Middle frontal gyrus (tissue), 1 donor: Measurements from ENCODE around the gene LRRN2.
A peak's percentile ranks its signal among the peaks of the same experiment; 100 is the strongest.
"Not testable (repeated sequence)": the region's sequence is repeated elsewhere in the genome, so short reads cannot be mapped to it uniquely, and the experiment has no call there.

Source experiments
- DNase-seq: peaks from one replicate; pipeline ENCODE4 v3.0.0-alpha.2; 2015; ENCODE audit warnings: low spot score; ENCODE audit errors: extremely low spot score

Gene LRRN2

GRCh38 chr1:204685236-204686006, at the start of gene LRRN2:
TSS of gene LRRN2 (minus strand) at chr1:204685738. CDS start at chr1:204619992, 65,746 bp downstream.
- no peak for DNase-seq

- no peak for DNase-seq
These were observed 49.5 kb upstream of the LRRN2 start for GRCh38 chr1:204735042-204735441.

GRCh38 chr1:204733869-204734596, 48.5 kb upstream of the LRRN2 start:
- DNase-seq = no peak

GRCh38 chr1:204733289-204733688, 47.8 kb upstream of the LRRN2 start:
- DNase-seq = no peak

GRCh38 chr1:204731985-204732575, 46.5 kb upstream of the LRRN2 start:
- no peak for DNase-seq

- no peak for DNase-seq
These were observed 46.0 kb upstream of the LRRN2 start for GRCh38 chr1:204731509-204731908.

GRCh38 chr1:204730826-204731459, 45.4 kb upstream of the LRRN2 start:
- no peak for DNase-seq

GRCh38 chr1:204729516-204729915, 44.0 kb upstream of the LRRN2 start:
- DNase-seq = no peak

GRCh38 chr1:204728456-204728855, 42.9 kb upstream of the LRRN2 start:
- DNase-seq = no peak

- DNase-seq = no peak
These were observed 42.5 kb upstream of the LRRN2 start for GRCh38 chr1:204728045-204728444.

GRCh38 chr1:204727438-204727837, 41.9 kb upstream of the LRRN2 start:
- DNase-seq = not testable (repeated sequence)

GRCh38 chr1:204726478-204726877, 40.9 kb upstream of the LRRN2 start:
- DNase-seq = no peak

- DNase-seq = no peak
These were observed 40.4 kb upstream of the LRRN2 start for GRCh38 chr1:204725821-204726448.

- DNase-seq = peak; percentile 13
These were observed 37.7 kb upstream of the LRRN2 start for GRCh38 chr1:204723131-204723787.

- DNase-seq = no peak
These were observed 36.0 kb upstream of the LRRN2 start for GRCh38 chr1:204721373-204722055.

- no peak for DNase-seq
These were observed 31.1 kb upstream of the LRRN2 start for GRCh38 chr1:204716660-204717059.

- no peak for DNase-seq
These were observed 29.4 kb upstream of the LRRN2 start for GRCh38 chr1:204714861-204715511.

GRCh38 chr1:204714194-204714860, 28.8 kb upstream of the LRRN2 start:
- DNase-seq = no peak

- no peak for DNase-seq
These were observed 28.0 kb upstream of the LRRN2 start for GRCh38 chr1:204713541-204713940.
